KOPT-K1 (cell line): Measurements from ENCODE around the gene RETREG1.
"Not testable (repeated sequence)": the region's sequence is repeated elsewhere in the genome, so short reads cannot be mapped to it uniquely, and the experiment has no call there.

Experiments used
- H3K27ac ChIP-seq: fragments of 200-600 bp; sonication (generic); 2 replicates; pipeline ENCODE4 v1.5.1; 2016; ENCODE audit warnings: antibody characterized with exemption, mild to moderate bottlenecking, low read depth, low read length; ENCODE audit not compliant: poor library complexity, severe bottlenecking
- H3K36me3 ChIP-seq: fragments of 200-600 bp; sonication (generic); 2 replicates; pipeline ENCODE4 v1.5.1; 2017; ENCODE audit warnings: antibody characterized with exemption, mild to moderate bottlenecking, low read length, moderate library complexity; ENCODE audit not compliant: insufficient read depth
- H3K9me3 ChIP-seq: fragments of 200-600 bp; sonication (generic); 2 replicates; pipeline ENCODE4 v1.5.1; 2017; ENCODE audit warnings: antibody characterized with exemption, low read length, mild to moderate bottlenecking; ENCODE audit not compliant: insufficient read depth, poor library complexity, severe bottlenecking

Gene RETREG1

GRCh38 chr5:16464664-16465543 lies 151.9 kb downstream of the RETREG1 start:
- Histone ChIP-seq H3K36me3 (peaks cover 43% of the 10 kb centered on the region), H3K27ac (peak overlapping the region; percentile 82), H3K9me3 (no peaks in the 10 kb centered on the region)

DNA sequence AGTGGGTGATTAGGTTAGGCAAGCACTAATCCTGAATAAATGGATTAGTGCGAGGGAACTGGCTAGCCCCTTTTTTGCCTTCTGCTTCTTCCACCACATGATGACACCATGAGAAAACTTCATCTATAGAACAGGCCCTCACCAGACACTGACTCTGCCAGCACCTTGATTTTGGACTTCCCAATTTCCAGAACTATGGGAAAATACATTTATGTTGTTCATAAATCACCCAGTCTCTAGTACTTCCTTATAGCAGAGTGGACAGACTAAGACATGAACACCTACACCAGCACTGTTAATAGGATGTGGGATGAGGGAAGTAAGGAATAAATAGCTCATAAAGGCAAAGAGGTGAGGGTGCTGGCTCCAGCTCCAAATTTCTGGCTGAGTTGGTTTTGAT lies 152.6 kb downstream of the RETREG1 start:
- Histone ChIP-seq H3K36me3 (peaks cover 46% of the 10 kb centered on the region), H3K9me3 (no peaks in the 10 kb centered on the region), H3K27ac (peak overlapping the region; percentile 82)

- Histone ChIP-seq H3K9me3 (no peaks in the 10 kb centered on the region), H3K27ac (no peak overlapping the region), H3K36me3 (peaks cover 71% of the 10 kb centered on the region)
Measured at GRCh38 chr5:16461782-16462181, 155.0 kb downstream of the RETREG1 start.

DNA sequence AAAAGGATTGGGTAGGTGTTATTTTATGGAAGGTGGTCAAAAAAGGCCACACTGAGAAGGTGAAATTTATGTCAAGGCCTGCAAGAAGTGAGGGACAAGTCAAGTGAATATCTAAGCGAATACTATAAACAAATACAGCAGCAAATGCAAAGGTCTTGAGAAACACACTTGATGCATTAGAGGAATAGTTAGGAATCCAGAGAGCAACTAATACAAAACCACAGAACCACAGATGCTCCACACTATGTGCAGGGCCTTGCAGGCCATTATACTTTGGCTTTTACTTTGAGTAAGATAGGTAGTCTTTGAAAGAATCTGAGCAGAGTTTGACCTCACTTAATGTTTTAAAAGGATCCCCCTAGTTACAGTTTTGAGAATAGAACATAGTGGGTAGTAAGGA lies 155.8 kb downstream of the RETREG1 start:
- peaks cover 78% of the 10 kb centered on the region for H3K36me3 ChIP-seq
- H3K9me3 ChIP-seq: no peaks in the 10 kb centered on the region
- no peak overlapping the region for H3K27ac ChIP-seq

DNA sequence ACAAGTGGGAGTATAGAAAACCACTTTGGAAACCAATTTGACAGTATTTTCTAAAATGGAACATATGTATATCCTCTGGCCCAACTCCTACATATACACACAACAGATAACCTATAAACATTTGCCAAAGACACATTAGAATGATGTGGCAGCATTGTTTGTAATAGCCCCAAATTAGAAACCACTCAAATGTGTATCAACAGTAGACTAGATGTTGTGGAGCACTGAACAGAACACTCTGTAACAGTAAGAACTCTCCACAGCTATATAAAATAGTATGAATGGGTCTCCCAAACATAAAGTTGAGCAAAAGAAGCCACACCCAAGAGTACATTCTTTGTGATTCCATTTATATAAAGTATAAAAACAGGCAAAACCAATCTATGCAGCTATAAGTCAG lies 157.3 kb downstream of the RETREG1 start:
- H3K9me3 ChIP-seq: no peaks in the 10 kb centered on the region
- H3K36me3 ChIP-seq: peaks cover 94% of the 10 kb centered on the region
- no peak overlapping the region for H3K27ac ChIP-seq

DNA sequence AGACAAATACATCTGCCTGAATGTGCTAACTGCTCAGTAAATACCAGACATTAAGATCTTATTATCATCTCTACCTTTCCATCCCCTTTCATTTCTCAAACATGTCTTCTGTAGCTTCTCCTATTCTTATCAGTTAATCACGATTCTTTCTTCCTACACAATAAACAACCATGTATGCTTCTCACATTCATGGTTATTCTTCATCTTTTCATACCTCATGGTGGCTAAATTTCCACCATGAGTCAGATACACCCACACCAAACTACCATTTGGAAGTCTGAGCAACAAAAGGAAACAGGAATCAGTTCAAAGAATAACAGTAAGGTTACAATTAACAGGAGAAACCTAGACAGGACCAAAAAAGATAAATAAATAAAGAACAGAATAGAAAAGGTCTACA lies 158.9 kb downstream of the RETREG1 start:
- no peak overlapping the region for H3K27ac ChIP-seq
- peaks cover 99% of the 10 kb centered on the region for H3K36me3 ChIP-seq
- no peaks in the 10 kb centered on the region for H3K9me3 ChIP-seq

DNA sequence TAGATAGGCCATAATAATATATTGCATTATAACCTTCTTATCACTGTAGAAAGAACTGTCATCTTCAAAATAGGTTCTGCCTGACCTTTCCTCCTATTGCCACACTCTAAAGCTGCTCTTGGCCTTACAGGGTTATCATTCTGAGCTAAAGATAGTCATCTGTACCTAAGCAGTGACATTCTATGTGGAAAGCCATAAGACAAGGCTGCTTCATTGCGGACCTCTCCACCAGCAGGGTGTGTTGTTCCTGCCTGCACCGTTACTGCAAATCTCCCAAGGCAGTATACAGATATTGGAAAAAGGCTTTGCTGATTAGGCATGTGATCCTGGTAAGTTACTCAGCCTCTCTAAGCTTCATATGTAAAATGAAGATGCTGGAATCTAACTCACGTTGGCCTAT lies 159.3 kb downstream of the RETREG1 start:
- H3K9me3 ChIP-seq: no peaks in the 10 kb centered on the region
- H3K27ac ChIP-seq: no peak overlapping the region
- peaks cover 99% of the 10 kb centered on the region for H3K36me3 ChIP-seq

DNA sequence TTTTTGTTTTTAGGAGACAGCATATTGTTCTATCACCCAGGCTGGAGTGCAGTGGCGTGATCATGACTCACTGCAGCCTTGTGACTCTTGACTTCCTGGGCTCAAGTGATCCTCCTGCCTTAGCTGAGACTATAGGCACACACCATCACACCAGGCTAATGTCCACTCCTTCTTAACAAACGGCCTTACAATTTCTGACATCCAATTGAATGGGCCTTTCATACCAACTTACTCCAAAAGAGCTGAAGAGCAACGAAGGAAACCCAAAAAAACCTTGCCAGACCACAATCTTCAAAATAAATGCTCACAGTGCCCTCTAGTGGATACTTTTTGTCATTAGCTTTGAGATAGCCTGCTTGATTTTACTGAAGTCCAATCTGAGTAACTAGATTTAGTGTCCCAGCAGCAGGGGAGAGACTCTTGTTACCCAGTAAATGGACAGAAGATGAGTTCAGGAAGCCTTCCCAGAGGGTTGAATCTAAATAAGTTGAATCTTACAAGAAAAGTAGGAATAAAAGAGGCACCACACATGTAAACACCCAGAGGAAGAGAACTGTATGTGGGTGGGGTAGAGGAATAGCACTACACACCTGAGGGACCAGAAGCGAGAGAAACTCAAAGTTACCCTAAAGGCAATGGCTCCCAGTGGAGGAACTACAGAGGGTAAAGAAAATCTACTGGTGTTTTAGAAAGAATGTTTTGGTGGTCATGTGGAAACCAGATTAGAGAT lies 160.5 kb downstream of the RETREG1 start:
- Histone ChIP-seq H3K36me3 (peaks cover 99% of the 10 kb centered on the region), H3K27ac (no peak overlapping the region), H3K9me3 (no peaks in the 10 kb centered on the region)

DNA sequence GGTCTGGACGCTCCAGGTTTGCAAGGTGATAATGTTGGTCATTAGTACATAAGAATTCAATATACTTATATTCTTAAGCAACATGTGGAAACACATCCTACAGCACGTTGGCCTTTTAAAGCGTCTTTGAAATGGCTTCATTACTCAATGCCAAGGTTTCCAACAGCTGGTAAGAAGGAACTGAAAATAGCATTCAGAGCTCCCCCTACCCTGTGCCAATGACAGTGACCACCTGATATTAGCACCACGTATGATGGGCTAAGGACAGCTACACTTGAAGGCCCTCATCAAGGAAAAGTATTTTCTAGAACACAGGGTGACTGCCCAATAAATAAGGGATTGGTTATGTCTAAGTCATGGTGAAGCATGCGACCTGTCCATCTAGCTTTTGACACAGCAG lies 161.1 kb downstream of the RETREG1 start:
- peaks cover 99% of the 10 kb centered on the region for H3K36me3 ChIP-seq
- no peaks in the 10 kb centered on the region for H3K9me3 ChIP-seq
- H3K27ac ChIP-seq: no peak overlapping the region

DNA sequence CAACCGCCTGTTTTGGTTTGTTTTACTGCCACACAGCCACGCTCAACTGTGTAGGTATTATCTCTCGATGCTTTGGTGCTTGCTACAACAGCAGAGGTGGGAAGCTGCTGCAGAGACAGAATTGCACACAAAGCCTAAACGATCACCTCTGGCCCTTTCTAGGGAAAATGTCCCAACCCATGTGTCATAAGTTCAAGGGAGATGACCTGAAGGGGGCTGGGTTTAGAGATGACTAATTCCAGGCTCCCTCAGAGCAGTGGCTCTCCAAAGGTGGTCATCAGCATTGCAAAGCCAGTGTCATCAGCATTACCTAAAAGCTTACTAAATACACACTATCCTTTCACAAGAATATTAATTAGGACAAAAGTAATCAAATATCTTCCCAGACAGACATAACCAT lies 162.1 kb downstream of the RETREG1 start:
- H3K9me3 ChIP-seq: no peaks in the 10 kb centered on the region
- no peak overlapping the region for H3K27ac ChIP-seq
- H3K36me3 ChIP-seq: peaks cover 99% of the 10 kb centered on the region

- Histone ChIP-seq H3K9me3 (no peaks in the 10 kb centered on the region), H3K36me3 (peaks cover 99% of the 10 kb centered on the region), H3K27ac (no peak overlapping the region)
Measured at GRCh38 chr5:16453609-16454008, 163.2 kb downstream of the RETREG1 start.

GRCh38 chr5:16450163-16450562 lies 166.6 kb downstream of the RETREG1 start:
- Histone ChIP-seq H3K9me3 (no peaks in the 10 kb centered on the region), H3K36me3 (peaks cover 93% of the 10 kb centered on the region), H3K27ac (no peak overlapping the region)

DNA sequence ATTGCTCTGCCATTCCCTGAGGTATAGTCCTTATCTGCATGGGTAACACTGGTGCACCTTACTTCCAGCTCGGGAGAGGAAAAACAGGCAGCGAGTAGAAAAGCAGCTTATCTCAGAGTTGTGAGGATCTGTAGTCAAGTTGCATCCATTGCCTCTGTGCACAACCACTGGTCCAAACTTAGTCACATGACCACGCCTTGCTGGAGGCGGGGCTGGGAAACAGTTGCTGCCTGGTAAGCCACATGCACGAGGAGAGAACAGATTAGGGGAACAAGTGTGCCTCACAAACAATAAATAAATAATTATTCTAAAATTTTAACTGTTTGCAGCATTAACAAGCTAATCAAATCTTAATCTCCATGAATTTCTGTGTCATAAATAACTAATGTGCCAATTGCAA lies 169.8 kb downstream of the RETREG1 start:
- Histone ChIP-seq H3K9me3 (no peaks in the 10 kb centered on the region), H3K36me3 (peaks cover 62% of the 10 kb centered on the region), H3K27ac (no peak overlapping the region)

- no peaks in the 10 kb centered on the region for H3K36me3 ChIP-seq
- no peaks in the 10 kb centered on the region for H3K9me3 ChIP-seq
- no peak overlapping the region for H3K27ac ChIP-seq
Measured at GRCh38 chr5:16437977-16438376, 178.8 kb downstream of the RETREG1 start.

- not testable (repeated sequence) for H3K36me3 ChIP-seq, H3K27ac ChIP-seq, H3K9me3 ChIP-seq
Measured at GRCh38 chr5:16436065-16436682, 180.6 kb downstream of the RETREG1 start.
